ENCODE results near the gene OBP2A.

OBP2A gene

DNA sequence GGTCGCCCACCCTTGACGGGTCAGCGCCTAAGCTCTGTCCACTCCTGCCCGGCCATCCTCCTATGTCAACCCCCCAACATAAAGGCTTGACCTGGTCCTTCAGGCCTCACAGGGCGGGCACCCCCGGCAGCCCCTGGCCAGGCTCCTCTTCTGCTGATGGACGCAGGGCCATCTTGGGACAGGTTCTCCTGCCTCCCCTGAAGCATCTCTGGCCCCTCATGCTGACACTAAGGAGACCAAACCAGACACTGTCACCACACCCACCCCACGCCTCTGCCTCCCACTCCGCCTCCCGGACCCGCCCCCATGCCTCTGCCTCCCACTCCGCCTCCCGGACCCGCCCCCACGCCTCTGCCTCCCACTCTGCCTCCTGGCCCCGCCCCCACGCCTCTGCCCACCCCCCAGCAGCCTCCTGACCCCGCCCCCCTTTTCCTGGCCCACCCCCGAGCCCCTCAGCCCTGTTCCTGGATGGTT lies 6.8 kb downstream of the OBP2A start:
- no peak for DNase-seq

DNA sequence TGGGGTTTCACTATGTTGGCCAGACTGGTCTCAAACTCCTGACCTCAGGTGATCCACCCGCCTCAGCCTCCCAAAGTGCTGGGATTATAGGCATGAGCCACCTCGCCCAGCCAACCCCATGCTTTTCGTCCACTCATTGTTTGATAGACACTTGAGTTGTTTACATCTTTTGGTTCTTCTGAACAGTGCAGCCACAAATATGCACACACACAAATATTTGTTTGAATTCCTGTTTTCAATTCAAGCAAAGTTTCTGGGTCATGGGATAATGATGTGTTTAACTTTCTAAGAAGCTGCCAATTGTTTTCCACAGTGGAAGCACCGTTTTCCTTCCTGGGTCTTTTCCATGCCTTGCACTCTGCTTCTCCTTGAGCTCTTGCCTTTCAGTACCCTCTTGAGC lies 8.8 kb downstream of the OBP2A start:
- DNase-seq = no peak

DNA sequence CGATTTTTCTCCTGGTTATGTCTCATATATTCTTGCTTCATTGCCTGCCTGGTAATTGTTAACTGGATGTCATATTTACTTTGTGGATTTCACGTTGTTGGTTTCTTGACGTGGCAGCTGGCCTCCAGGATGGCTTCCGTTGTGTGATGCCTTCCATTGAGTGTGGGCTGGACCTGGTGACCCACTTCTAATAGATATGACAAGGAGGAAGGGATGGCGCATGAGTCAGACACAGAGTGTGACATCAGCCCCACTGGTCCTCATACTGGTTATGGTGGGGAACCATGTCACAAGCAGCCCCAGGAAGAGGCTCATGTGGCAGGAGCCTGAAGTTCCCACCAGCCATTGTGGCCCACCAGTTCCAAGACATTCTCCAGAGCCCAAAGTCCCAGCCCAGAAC lies 9.3 kb downstream of the OBP2A start:
- DNase-seq = no peak

DNA sequence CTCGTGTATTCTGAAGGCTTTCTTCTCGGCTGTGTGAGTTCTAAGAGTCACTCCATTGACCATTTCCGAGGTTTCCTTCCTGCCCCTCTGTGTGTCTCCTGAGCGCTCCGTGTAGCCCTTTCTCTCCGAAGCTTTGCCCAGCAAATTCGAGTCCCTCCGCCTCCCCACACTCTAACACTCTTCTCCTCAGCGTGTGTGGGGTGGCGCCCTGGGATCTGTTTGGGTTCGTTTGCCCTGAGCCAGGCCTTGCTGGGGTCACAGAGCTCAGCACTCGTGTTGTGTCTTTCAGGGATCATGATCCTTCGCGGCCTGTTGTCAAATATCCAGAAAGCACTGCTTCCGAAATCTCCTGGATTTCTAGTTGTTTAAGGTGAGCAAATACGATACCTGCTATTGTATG lies 10.0 kb downstream of the OBP2A start:
- no peak for DNase-seq

DNA sequence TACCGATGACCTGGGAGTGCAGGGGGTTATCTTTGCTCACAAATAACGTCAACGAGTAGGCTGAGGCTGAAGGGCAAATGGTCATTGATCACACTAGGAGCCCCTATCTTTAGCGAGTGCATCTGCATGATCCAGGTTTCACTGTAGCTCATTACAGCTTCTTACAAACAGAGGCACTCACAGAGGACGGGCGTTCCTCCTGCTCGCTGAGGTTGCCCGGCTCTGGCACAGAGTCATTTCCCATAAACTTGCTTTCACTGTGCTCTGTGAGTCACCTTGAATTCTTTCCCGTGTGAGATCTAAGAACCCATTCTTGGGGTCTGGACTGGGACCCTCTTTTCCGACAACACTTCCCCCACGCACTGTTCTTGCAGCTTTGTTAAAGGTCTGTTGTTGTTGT lies 13.7 kb downstream of the OBP2A start:
- no peak for DNase-seq

DNA sequence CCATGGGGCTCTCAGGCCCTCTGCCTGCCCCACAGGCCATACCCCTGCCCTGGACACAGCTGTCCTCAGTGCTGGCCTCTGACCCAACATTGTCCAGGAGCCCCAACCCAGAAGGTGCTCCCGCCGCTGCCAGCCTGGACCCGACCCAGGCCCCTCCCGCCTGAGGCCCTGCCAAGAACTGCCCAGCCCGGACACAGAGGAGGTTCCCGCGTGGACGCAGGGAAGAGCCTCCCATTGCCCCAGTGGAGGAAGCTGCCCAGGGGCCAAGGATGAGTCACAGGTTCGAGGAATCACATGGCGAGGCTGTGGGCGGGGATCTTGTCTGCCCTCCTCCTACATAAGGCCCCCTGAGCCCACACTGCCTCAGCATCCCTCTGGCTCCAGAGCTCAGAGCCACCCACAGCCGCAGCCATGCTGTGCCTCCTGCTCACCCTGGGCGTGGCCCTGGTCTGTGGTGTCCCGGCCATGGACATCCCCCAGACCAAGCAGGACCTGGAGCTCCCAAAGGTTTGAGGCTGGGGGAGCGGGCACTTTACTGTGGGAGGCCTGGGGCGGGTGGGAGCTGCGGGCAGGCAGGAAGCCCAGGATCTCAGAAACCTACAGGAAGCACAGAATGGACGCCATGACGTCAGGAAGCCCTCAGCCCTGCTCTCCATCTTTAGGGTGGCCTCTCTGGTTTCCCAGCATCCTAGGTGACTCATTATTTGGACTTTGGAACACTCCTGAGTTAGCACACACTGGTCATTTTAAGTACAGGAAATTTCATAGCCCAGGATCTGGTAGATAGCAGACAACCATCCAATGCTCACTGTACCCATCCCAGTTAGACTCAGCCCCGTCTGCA lies 15.7 kb downstream of the OBP2A start, which contains the start of gene PAEP:
TSS of gene PAEP (plus strand) at position 366 of the 844 bp plus-strand sequence.
- no peak for DNase-seq

DNA sequence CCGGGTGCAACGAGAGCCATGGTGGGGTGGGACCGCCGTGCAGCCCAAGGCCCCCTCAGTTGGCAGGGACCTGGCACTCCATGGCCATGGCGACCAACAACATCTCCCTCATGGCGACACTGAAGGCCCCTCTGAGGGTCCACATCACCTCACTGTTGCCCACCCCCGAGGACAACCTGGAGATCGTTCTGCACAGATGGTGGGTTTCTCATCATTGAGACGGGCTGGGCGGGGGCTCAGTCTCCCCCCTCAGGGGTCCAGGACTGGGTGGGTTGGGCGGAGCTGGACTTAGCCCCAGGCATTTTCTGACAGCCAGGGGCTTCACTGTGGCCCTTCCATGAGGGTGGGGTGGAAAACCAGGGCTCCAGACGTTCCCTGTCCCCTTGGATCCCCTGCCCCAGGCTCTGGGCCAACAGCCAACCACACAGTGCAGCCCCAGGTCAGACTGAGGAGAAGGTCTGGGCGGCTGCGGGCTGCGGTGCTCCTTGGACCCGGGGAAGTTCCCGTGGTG lies 16.4 kb downstream of the OBP2A start:
- DNase-seq = no peak

DNA sequence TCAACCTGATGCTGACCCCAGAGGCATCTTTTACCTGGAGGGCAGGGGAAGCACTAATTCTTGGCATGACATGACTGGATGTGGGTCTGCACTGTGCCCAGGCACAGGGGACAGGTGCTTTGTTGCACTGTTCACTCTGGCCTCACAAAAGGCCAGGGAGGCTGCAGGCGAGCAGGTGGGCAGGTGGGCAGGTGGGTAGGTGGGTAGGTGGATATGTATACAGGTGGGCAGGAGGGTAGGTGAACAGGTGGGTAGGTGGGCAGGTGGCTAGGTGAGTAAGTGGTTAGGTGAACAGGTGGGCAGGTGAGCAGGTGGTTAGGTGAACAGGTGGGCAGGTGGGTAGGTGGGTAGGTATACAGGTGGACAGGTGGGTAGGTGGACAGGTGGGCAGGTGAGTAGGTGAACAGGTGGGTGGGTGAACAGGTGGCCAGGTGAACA lies 17.1 kb downstream of the OBP2A start:
- no peak for DNase-seq

DNA sequence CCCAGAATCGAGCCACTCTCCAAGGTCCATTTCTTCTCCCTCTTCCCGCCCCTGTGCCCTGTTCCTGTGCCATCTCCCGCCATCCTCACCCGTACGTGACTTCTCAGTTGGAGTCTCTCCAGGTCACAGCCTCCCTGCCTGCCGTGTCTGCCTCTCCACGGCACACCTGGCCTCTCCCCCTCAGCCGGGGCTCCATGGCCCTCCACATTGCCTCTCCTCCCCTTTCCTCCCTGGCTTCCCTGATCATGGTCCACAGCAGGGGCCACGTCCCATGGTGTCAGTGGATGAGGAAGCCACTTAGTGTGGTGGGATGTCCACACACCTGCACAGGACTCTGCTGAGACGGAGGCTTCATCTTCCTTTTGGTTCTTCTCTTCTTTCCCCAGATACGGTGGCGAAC lies 17.9 kb downstream of the OBP2A start:
- no peak for DNase-seq

DNA sequence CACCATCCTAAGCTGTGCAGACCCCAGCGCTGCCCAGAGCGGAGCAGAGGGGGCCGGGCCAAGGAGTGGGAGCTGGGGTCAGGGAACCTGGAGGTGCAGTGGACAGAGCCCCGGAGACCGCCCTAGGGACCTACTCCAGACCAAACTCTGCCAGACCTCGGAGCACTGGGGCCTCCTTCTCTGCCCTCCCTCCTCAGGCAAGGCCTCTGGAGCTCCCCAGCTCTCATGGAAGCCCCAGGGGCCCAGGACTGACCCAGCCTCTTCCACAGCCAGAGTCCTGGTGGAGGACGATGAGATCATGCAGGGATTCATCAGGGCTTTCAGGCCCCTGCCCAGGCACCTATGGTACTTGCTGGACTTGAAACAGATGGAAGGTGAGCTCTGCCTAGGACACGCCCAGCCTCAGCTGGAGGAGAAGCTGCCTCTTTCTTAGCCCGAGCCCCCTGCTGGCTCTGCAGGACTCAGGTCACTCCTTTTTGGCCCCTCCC lies 19.3 kb downstream of the OBP2A start:
- DNase-seq = no peak

DNA sequence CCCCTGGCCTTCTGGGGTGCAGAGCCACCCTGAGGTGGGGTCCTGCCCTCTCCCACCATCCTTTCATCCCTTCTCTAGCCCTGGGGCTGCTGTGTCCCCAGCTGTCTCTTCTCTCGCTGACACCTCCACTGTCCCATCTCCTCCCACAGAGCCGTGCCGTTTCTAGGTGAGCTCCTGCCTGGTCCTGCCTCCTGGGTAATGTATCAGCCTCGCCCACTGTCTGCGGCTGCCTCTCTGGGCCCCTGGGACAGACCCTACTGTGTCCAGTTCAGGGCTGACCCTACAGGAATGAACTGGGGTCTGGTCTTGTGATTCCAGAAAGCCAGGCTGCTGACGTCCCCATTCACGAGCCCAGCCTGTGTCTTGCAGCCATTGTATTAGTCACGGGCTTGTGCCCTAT lies 19.7 kb downstream of the OBP2A start:
- no peak for DNase-seq

DNA sequence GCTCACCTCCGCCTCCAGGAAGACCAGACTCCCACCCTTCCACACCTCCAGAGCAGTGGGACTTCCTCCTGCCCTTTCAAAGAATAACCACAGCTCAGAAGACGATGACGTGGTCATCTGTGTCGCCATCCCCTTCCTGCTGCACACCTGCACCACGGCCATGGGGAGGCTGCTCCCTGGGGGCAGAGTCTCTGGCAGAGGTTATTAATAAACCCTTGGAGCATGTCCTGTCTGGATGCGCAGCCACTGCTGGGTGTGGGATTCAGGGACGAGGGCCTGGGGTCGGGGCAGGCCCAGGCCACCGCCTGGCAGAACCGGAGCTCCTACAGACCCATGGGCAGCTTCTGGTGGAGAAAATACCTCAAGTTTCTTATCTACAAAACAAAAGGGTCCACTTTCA lies 20.6 kb downstream of the OBP2A start:
- no peak for DNase-seq

DNA sequence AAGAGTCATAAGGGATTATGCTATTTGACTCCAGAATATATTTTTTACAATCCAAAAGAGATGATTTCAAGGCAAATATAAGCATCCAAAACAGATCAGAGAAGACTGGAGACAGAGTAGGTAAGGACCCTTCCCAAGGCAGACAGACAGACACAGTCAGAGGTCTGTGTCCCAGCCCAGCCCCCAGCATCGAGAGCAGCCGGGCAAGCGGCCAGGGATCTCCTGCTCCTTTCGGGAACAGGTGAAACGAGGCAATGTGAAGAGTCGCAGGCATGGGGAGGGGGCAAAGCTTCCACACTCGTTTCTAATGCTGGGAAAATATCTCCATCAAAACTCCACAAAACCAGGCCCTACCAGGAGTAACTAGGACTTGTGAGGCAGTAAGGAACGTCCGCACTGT lies 21.4 kb downstream of the OBP2A start:
- no peak for DNase-seq

DNA sequence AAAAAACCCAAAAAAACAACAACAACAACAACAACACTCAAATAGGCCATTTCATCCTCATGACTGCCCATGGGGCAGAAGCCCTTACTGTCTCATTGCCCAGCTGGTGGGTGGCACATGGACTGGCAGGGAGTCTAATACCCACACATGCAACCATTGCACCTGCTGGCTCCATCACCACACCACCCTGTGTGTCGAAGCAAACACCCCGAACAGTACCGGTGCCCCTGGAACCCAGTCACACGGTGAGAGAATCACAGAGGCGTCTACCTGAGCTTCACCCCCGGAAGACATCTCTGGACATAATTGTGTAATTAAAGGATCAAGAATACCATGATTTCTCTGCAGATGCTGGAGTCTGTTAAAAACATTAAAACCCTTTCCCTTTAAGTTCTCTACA lies 22.1 kb downstream of the OBP2A start:
- no peak for DNase-seq

DNA sequence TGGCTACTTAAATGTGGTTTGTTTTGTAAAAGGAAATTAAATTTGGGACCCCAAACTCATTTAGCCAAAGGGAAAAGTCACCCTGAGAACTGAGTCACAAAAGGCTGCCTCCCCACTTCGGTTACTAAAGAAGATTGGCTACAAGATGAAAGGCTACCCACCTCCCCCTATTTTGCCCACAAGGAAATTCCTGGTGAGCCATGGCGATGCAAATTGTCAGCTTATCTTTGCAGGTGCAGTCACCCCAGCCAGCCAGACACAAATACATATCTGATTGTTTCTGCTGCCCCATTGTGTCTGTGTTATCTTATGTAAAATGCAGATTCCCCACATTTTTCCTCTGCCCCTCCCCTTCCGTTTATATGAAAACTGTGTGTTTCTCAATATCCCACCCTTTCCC lies 24.5 kb downstream of the OBP2A start:
- no peak for DNase-seq

DNA sequence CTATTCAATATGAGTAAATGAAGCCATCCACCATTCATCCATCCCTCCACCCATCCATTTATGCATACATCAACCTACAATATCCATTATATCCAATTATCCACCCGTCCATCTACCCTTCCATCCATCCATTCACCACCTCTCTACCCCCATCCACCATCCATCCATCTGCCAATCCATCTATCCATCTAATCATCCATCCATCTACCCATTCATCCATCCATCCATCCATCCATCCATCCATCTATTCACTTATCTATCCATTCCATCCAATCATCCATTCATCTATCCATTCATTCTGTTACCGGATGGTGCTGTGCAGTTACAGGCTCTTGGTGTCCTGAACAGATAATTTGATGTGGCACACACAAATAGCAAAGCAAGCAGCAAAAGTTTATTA lies 26.3 kb downstream of the OBP2A start:
- no peak for DNase-seq

DNA sequence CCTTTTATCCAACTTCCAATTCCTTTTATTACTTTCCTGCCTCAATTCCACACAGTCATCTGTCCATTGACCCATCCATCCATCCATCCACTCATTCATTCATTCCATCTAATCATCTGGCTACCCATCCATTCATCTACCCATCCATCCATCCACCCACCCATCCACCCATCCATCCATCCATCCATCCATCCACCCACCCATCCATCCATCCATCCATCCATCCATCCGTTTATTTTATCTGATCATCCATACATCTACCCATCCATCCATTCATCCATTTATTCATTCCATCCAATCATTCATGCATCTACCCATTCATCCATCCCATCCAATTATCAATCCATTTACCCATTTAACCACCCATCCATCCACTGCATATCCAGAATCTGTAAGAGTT lies 27.2 kb downstream of the OBP2A start:
- DNase-seq = no peak

DNA sequence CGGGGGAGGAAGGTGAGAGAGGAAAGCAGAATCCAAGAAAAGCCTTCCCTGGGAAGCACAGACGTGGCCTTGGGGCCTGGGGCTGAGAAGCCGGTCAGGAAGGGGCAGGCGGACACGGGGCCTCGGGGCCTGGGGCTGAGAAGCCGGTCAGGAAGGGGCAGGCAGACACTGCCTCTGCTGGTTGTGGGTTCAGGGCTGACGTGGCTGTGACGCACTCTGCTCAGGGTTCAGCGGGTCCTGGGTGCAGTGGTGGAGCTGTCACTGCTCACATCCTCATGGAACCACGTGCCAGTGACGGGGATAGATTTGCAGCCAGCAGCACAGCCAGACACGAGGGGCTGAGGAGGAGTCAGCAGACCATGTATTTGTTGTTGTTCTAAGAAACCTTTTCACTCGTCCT lies 28.4 kb downstream of the OBP2A start:
- no peak for DNase-seq

DNA sequence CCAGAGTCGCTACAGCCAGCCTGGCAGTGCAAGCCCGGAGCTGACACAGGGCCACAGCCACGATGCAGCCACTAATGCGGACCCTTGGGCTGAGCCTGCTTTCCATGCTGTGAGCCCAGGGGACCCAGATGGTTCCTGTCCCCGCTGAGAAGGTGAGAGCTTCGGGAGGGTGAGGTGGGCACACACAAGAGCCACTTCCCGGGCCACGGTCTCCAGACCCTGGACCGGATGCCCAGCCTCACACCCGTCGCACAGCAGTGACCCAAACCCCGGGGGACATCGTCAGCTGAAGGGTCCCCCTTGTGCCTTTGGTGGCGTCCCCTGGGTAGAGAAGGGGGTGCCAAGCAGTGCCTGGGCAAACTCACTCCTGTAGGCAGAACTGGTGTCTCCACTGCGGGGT lies 29.0 kb downstream of the OBP2A start:
- no peak for DNase-seq

DNA sequence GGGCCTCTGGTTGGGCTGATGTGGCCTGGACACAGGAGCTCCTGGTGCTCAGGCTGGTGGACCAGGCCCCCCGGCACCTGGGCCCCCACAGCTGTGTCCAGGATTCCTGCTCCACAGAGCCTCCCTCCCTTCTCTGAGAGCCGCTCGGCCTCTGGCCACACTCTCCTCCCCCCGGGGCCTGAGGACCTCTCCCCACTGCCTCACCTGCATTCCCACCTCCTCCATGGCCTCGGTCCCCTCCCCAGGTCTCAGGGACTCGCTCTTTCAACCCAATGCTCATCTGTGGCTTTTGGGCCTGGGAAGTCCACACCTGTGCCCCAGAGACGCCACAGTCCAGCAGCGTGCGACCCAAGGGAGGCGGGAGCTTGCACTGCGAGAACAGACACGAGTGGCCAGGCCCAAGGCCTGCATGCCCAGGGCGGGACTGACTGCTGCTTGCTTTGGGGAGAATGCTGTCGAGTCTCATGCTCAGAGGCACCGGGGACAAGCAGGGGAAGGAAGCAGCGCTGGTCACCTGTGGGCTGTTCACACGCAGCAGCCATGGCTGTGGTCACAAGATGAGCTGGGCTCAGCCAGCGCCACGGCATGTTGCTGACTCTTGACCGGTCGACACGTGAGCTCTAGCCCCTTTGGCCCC lies 30.2 kb downstream of the OBP2A start:
- no peak for DNase-seq

DNA sequence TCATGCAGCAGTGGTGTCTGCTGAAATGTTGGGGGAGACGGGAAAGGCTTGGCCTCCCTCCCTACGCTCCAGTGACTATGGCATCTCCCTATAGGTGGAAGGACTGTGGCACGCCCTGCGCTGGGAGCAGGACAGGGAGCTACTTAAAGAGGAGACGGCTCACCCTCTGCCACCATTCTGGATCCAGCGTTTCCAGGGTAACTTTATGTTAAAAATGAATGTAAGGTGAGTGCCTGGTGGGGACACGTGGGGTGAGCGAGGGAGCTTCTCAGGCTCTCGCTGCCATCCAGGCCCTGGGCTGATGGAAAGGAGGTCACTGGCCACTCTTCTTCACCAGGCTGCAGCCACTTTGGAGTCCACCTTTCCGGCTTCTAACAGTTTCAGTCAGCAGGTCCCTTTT lies 31.3 kb downstream of the OBP2A start:
- DNase-seq = no peak

DNA sequence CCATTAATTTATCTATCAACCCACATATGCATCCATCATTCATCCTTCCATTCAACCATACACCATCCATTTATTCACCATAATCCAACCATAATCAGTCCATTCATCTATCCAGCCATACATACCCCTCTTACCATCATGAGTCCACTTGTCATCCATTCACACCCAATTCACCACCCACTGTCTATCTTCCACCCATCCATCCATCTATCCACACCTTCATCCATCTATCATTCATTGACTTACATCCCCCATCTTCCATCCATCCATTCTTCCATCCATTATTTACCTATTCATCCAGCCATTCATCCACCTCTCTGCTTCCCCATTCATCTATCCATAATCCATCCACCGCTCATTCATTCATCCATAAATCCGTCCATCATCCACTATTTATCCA lies 33.4 kb downstream of the OBP2A start:
- DNase-seq = no peak

DNA sequence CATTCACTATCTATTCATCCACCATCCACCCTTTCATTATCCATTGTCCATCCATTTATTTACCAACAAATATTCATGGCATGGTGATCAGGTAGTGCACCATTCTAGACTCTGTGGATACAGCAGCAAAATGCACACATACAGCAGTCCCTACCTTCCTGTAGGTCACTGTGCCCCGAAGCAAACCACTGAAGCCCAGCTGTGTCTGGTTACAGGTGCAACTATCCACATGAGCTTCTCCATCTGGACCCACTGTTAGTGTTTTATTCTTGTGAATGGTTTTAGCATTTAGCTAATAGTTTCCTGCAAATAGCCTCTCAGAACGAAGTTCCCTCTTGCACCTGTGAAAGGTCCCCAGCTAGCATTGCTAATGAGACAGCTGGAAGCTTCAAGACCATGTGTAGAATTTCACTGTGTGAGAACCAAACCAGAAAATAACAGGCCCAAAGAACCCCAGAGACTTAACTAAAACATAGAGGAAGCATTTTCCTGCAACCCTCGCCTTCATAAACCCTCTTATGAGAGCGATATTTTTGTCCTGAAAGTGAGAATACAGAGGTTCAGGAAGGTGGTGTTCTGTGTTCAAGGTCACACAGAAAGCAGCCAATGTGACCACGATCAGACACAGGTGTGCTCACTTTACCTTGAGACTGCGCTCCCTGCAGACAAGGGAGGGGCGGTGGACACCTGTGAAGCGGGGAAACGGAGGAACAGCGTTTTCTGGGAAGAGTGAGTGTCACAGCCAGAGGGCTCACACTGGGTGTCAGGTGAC lies 34.1 kb downstream of the OBP2A start:
- no peak for DNase-seq
